NCI-H524 (cell line): ENCODE data around the gene CHST12.
"Not testable (repeated sequence)": the region's sequence is repeated elsewhere in the genome, so short reads cannot be mapped to it uniquely, and the experiment has no call there.

Experiments
- DNase-seq, 2 experiments: peaks; one replicate each; lab custom pipeline; 2025; lab: John Stamatoyannopoulos, UW

CHST12 gene

DNA sequence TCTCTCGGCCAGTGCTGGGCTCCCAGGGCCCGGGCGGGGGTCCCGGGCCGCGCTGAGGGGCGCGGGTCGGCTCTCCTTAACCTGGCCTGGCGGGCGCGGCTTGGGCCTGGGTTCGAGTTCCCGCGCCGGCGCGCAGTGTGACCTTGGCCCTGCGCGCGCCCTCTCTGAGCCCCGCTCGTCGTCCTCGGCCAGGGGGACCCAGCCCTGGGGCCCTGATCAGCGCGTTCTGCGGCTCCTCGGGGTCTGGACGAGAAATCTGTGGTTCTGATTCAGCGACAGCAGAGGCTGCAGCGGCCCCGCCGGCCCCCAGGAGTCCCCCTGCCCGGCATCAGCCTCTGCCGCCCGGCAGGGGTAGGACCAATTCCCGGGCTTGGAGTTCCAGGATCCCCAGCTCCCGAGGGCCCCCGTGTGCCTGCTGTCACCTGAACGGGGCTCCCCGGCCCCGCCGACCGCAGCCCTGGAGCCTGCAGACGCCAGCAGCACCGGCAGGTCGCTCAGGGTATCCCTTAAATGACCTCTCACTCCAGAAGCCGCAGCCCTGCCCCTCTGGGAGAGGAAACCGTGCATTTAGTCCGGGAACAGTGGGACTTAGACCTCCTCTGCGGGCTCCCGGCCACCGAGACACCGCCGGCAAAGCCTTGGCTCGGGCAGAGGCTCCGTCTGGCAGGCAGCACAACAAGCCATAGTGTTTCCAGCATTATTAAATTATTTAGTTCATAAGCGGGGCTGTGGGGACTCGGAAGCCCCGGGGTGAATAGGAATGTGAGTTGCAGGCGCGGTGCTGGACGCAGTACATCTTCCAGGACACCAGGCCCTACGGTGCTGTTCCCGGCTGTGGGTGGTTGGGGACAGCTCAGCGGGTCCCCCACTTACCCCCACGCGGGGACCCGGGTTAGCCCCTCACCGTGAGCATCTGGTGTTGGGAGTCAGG, 572 bp downstream of the CHST12 start:
- DNase-seq = peak in 1 of 2 experiments; percentile 33

DNA sequence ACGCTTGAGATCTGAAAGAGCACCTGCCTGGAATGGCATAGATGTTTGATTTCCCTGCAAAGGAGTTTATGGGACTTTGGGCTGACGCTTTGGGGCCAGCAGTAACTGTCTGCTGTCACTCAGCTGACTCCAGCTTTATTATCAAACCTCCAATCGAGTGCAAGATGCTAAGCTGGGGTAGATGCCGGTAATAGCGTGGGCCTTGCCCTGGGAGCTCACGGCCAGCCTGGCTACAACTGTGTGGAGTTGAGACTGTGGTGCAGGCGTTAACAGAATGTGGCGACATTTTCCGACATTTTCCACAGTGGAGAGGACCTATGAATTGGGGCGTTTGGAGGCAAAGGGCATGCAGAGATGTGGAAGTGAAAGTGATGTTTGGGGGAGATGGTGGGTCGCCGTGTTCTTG, 1.3 kb downstream of the CHST12 start:
- DNase-seq = no peak

- no peak for DNase-seq
Measured at GRCh38 chr7:2405201-2405600, 1.8 kb downstream of the CHST12 start.

GRCh38 chr7:2405601-2406345, 2.4 kb downstream of the CHST12 start:
- DNase-seq = no peak

DNA sequence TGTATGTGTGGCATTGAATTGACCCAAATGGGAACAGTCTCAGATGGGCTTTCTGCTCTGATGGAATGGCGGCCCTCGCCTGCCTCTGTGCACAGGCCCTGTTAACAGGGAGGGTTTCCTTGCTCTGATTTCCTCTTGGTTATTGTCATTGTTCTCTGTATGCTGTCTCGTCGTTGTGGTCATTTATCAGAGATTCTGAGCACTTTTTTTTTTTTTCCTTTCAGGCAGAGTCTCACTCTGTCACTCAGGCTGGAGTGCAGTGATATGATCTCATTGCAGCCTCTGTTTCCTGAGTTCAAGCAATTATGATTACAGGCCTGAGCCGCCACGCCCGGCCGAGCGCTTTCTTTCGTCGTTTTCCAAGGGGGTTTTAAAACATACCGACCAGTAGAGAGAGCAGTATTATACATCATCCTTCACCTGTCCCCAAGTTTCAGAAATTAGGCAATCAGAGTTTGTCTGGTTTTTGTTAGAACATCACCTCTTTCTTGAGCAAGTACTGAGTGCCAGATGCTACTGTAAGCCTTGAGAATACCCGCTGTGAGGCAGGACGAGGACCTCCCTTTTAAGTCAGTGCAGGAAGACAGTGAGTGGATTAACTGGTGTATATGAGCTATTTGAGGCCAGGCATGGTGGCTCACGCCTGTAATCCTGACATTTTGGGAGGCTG, 6.5 kb downstream of the CHST12 start:
- DNase-seq = no peak

GRCh38 chr7:2411049-2411448, 7.6 kb downstream of the CHST12 start:
- DNase-seq = no peak

GRCh38 chr7:2411815-2412586, 8.6 kb downstream of the CHST12 start:
- DNase-seq = no peak

GRCh38 chr7:2412587-2413201, 9.3 kb downstream of the CHST12 start:
- no peak for DNase-seq

DNA sequence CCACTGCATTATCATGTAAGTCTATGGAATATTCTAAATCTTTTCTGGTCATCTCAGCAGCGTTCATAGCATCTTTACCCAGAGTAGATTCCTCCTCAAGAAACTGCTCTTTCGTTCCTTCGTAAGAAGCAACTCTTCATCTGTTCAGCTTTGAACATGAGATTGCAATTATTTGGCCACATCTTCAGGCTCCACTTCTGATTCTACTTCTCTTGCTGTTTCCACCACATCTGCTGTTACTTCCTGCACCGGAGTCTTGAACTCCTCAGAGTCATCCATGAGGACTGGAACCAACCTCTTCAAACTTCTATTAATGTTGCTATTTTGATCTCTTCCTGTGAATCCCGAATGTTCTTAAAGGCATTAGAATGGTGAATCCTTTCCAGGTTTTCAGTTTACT, 12.7 kb downstream of the CHST12 start:
- DNase-seq = no peak

DNA sequence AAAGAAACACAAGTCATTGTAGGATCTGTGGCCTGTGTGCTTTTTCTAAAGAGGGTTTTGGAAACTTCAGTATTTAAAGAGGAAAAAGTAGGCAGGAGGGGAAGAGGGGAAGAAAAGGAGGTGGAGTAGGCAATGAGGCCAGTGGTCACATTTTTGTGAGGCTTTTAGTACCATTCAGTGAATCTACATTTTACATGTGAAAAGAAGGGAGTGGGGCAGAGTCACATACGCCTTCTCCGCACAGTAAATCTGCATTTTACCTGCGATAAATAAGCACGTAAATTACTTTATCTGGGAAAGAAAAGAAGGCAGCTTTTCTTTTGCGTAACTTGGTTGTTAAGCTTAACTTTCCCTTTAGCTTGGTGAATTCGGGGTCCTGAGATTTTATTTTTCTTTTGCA, 13.2 kb downstream of the CHST12 start:
- no peak for DNase-seq

DNA sequence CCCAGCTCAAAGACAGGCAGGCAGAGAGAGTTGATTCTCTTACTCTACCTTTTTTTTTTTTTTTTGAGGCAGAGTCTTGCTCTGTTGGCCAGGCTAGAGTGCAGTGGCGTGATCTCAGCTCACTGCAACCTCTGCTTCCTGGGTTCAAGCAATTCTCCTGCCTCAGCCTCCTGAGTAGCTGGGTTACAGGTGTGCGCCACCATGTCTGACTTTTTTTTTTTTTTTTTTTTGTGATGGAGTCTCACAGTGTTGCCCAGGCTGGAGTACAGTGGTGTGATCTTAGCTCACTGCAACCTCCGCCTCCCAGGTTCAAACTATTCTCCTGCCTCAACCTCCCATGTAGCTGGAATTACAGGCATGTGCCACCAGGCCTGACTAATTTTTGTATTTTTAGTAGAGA, 13.8 kb downstream of the CHST12 start:
- not testable (repeated sequence) for DNase-seq

- no peak for DNase-seq
Measured at GRCh38 chr7:2417981-2418481, 14.6 kb downstream of the CHST12 start.

- no peak for DNase-seq
Measured at GRCh38 chr7:2420216-2420933, 17.0 kb downstream of the CHST12 start.

- no peak for DNase-seq
Measured at GRCh38 chr7:2421943-2422310, 18.5 kb downstream of the CHST12 start.

DNA sequence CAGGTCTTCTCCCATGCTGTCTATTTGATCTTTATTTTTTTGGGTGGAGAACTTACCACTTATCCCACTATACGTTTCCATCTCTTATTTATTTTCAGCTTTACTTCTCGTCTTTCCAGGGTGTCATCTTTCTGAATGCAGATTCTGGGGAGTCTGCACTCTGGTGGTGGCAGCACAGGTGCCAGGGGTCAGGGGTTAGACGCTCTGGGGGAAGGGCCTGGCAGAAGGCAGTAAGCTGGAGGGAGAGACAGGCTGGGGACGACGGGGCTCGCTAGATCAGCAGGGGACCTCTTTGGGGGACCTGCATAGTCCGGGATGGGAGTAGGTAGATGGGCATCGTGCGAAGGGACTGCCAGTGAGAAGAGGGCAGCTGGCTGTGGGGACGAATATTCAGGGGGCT, 22.3 kb downstream of the CHST12 start:
- no peak for DNase-seq

DNA sequence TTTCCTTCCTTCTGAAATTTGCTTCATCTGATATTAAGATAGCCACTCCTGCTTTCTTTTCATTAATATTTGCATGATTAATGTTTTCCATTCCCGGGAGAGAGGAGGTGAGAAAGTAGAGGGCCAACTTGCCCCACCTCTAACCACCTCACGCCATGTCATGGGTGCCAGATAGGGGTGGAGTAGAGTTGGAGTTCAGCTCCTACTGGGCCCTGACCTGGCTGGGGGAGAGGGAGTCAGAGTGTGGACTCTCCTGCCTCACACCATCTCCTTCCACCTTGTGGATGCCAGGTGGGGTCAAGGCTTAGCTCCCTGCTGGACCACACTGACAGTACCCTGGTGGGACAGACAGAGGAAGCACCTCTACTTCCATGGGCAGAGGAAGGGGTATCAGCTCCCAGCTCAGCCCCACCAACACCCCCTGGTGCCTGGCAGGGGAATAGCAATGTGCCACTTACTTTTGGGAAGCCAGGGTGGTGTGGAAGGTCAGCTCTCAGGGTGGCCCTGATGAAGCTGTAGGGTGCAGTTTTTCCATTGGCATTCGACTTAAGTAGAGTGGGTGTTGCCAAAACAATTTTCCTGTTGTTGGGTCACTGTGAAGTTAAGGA, 28.0 kb downstream of the CHST12 start:
- peak in 1 of 2 experiments; percentile 12 for DNase-seq

DNA sequence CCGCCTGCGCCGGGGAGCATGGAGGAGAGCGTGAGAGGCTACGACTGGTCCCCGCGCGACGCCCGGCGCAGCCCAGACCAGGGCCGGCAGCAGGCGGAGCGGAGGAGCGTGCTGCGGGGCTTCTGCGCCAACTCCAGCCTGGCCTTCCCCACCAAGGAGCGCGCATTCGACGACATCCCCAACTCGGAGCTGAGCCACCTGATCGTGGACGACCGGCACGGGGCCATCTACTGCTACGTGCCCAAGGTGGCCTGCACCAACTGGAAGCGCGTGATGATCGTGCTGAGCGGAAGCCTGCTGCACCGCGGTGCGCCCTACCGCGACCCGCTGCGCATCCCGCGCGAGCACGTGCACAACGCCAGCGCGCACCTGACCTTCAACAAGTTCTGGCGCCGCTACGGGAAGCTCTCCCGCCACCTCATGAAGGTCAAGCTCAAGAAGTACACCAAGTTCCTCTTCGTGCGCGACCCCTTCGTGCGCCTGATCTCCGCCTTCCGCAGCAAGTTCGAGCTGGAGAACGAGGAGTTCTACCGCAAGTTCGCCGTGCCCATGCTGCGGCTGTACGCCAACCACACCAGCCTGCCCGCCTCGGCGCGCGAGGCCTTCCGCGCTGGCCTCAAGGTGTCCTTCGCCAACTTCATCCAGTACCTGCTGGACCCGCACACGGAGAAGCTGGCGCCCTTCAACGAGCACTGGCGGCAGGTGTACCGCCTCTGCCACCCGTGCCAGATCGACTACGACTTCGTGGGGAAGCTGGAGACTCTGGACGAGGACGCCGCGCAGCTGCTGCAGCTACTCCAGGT, 29.7 kb downstream of the CHST12 start:
- no peak for DNase-seq

- DNase-seq = no peak
Measured at GRCh38 chr7:2433713-2434550, 30.5 kb downstream of the CHST12 start.
